Fibroblast of mammary gland (primary cell): ENCODE results near the gene PARP12.

Source experiments
- DNase-seq: peaks from one replicate; pipeline ENCODE4 v3.0.0-alpha.2; 2010; ENCODE audit warnings: low read depth
- H3K4me3 ChIP-seq: 2 replicates; pipeline ENCODE4 v1.5.1; 2011; ENCODE audit warnings: low read depth, mild to moderate bottlenecking, low read length, moderate library complexity; ENCODE audit not compliant: control insufficient read depth
- CTCF ChIP-seq: conservative IDR thresholded peaks from 2 replicates; pipeline ENCODE4 v1.5.1; 2011; ENCODE audit warnings: low read depth, low read length, inconsistent platforms; ENCODE audit not compliant: control insufficient read depth, insufficient read depth

Gene PARP12

DNA sequence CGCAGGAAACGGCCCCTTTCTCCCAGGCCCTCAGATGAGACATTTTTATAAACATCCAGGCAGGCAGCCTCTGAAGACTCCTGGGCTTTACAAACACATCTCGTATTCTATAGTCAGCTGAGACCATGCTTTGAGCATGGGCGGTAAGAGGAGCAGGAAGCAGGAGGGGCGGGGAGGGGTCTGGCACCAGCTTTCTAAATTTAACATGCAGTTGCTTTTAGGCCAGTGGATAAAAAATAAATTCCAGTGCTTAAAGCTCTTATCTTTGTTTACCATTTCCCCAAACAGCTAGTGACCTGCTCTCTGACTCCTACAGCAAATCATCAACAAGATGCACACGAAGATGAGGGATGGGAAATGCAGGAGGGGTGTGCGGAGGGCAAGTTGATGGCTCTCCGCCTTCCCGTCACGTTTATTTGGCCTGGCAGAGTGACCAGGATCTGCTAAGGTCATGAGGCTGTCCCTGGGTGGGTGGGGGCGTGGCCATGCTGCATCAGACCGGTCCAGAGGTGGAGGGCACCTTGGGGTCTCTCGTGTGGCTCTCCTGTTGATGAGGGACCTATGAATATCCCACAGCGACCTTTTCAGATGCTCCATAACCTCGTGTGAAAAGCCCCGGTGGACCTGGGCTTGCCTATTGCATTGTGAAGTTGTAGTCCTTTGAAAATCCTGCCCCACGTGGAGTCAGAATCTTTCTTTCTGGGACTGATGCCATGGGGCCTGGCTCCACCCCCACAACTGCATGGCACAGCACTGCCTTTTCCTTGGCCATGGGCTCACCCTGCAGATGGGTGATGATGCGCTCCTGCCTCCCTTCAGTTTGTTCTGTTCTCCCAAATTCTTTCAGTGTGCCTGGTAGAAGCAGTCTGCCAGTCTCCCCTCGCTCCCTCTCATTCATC is 67.5 kb downstream of the PARP12 start:
- peak; percentile 45 for DNase-seq
- no peak for TF ChIP-seq CTCF

GRCh38 chr7:139994356-139994755 is 68.4 kb downstream of the PARP12 start:
- no peak for TF ChIP-seq CTCF
- no peak overlapping the region for H3K4me3 ChIP-seq
- no peak for DNase-seq

More for the DNA sequence above, 67.5 kb downstream of the PARP12 start:
- no peak overlapping the region for H3K4me3 ChIP-seq

GRCh38 chr7:139993592-139993991 is 69.2 kb downstream of the PARP12 start:
- no peak for TF ChIP-seq CTCF
- no peak overlapping the region for H3K4me3 ChIP-seq
- no peak for DNase-seq

DNA sequence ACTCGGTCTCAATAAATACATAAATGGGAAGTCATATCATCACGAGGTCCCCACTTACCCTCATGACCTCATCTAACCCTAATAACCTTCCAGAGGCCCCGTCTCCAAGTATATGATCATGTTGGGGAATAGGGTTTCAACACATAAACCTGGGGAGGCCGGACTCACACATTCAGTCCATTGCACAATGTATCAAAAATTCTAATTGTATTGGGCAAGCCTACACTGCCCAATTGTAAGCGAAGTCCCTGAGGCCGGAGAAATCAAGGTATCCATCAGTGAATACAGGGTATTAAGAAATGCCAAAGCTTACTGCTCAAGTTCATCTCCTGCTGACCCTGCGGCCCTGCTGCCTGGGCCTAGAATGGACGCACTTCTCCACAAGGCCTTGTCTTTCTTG is 69.6 kb downstream of the PARP12 start:
- no peak for DNase-seq
- no peak overlapping the region for H3K4me3 ChIP-seq
- TF ChIP-seq CTCF, result no peak

DNA sequence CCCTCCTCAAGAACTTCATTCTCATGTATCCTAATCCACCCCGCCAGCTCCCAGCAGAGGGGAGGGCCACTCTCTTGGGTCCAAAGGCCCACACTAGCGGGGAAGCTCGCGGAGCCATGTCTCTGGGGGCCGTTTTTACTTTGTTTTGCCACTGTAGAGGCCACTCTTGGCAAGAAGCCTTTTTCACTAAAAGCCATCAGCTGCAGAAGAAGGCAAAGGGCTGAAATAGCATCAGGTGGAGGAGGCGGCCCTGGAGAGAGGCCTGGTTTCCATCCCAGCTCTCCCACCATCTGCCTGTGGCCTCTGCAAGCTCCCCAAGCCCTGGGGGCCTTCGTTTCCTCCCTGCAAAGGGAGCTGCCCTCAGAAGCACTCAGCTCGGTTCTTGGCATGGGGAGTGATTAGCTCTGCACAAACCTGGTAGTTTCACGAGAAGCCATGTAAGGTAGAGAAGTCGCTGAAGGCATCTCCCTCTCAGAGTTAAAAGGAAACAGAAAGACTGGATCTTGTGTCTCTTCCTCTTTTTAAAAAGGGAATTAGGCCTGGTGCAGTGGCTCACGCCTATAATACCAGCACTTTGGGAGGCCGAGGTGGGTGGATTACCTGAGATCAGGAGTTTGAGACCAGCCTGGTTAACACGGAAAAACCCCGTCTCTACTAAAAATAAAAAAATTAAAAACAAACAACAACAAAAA is 70.3 kb downstream of the PARP12 start:
- no peak for DNase-seq
- no peak overlapping the region for H3K4me3 ChIP-seq
- TF ChIP-seq CTCF, result no peak

DNA sequence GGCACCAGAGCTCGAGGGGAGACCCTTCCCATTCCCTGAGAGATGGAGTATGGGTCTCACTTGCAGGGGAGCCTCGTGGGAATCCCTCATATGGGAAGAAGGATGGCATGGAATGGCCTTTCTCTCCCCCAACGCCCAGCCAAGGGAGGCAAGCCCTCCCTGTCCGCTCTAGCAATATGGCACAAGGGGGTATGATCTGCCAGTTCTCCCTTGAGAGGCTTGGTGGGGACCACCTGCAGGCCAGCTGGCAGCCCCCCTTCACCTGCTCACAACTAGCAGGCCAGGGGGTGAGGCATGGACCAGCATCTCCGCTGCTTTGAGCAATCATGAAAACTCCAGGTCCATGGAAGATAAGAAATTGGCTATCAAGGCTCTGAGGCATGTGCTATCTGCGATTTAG is 70.8 kb downstream of the PARP12 start:
- TF ChIP-seq CTCF, result no peak
- H3K4me3 ChIP-seq, result no peak overlapping the region

GRCh38 chr7:139991269-139991666 is 71.5 kb downstream of the PARP12 start:
- TF ChIP-seq CTCF, result no peak
- no peak for DNase-seq
- no peak overlapping the region for H3K4me3 ChIP-seq

More for the DNA sequence above, 70.8 kb downstream of the PARP12 start:
- DNase-seq, result no peak
